ENCODE data around the gene SFXN5. TPM values are rescaled to one million over a fixed set of nuclear protein-coding genes. Genes with fewer than 3 reads are reported as not detected.

Gene SFXN5
- polyA plus RNA-seq, 3 donors = 5.9 to 28.6 (median 9.5) TPM

DNA sequence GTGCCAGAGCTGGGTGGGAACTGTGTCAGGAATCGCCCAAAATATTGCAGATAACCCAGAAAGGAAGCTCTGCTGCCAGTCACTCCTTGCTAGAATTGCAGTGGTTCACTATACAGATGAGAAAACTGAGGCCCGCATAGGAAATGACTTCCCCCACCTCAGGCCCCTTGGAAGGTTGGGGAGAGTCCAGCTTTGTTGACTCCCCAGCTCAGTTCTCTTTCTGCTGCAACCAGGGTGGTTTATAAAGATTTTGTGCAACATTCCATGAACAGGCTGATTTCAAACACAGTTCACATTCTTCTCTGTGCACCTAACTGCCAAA, 173.0 kb downstream of the SFXN5 start:
- no peaks in the 10 kb centered on the region for H3K36me3 ChIP-seq (replicated peaks in 1 of 2; ENCODE audit: control insufficient read depth in 1 of 2, insufficient read depth in 2 of 2, low read length in 2 of 2)

DNA sequence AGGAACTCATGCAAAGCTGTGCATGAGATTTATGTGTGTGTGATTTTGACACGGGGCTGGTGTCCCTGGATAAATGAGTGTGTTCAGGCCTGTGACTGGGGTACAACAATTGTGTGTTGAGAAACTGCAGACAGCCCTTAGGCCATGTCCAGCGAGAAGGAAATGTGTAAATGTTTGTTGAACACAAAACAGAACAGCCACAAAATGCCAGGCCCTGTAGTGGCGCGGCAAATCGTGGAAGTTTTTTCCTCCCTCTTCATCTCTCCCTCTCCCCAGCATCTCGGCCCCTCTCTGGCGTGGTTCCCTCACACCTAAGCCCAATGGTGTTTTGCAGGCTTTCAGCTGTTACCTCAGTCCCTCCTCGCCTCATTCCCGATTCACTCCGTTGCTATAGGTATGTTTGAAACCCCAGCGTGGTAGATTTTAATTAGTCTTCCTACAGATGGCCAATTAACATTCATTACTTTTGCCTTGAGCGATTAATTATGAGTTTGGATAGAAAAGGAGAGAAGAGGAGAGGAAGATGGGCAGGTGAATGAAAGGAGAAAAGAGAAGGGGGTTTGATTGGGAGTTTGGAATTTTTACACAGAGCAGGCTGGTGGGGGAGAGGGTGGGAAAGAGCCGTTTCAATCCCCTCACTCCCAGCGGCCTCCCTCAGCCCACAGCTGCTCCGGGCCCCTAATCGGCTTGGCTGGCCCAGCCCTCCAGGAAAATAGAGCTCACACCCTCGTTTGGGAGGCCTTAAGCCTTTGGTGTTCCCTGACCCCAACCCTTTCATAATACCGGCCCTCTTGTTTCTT, 173.5 kb downstream of the SFXN5 start:
- Histone ChIP-seq H3K9me3 (replicated peaks in 1 of 2; ENCODE audit: control insufficient read depth in 1 of 2, insufficient read depth in 1 of 2, low read length in 2 of 2) (no peaks in the 10 kb centered on the region), H3K9ac (ENCODE audit: insufficient read depth, low read length, poor library complexity, severe bottlenecking) (no peak overlapping the region), H3K79me2 (ENCODE audit: insufficient read depth, low read length) (no peaks in the 10 kb centered on the region), H4K20me1 (ENCODE audit: insufficient read depth, low read length) (no peaks in the 10 kb centered on the region), H3K36me3 (replicated peaks in 1 of 2; ENCODE audit: control insufficient read depth in 1 of 2, insufficient read depth in 2 of 2, low read length in 2 of 2) (no peaks in the 10 kb centered on the region), H3K4me3 (replicated peaks in 1 of 3; ENCODE audit: low read depth in 2 of 3, low read length in 3 of 3) (no peak overlapping the region), H3K27me3 (ENCODE audit: control insufficient read depth in 2 of 2, insufficient read depth in 2 of 2, low read length in 2 of 2) (peaks cover 19 to 61% of the 10 kb centered on the region in 2 donors), H2AFZ (ENCODE audit: insufficient read depth, low read depth, low read length, poor library complexity, severe bottlenecking) (no peak overlapping the region), H3K4me2 (replicated peaks; ENCODE audit: extremely low read depth, low read length, poor library complexity, severe bottlenecking) (no peak overlapping the region), H3K27ac (ENCODE audit: low read depth in 1 of 2, low read length in 2 of 2) (no peak overlapping the region), H3K4me1 (ENCODE audit: control insufficient read depth in 1 of 2, insufficient read depth in 2 of 2, low read length in 2 of 2) (no peaks in the 10 kb centered on the region)
- Mint-ChIP-seq H3K4me1 (peaks cover 9% of the 10 kb centered on the region), H3K27me3 (ENCODE audit: low read depth in 3 of 3) (peaks cover 64 to 79% (median 74%) of the 10 kb centered on the region in 3 donors), H3K27ac (no peak overlapping the region), H3K36me3 (no peaks in the 10 kb centered on the region), H3K4me3 (no peak overlapping the region), H3K9me3 (peaks cover 0 to 2% (median 0%) of the 10 kb centered on the region in 7 donors)
- no peak for DNase-seq
- intact Hi-C loops (cut with micrococcal nuclease) = no loop called here
- WGBS (ENCODE audit: insufficient coverage) = 77% methylated on average over 7 of the region's 18 CpGs
- TF ChIP-seq, protein P1, sequence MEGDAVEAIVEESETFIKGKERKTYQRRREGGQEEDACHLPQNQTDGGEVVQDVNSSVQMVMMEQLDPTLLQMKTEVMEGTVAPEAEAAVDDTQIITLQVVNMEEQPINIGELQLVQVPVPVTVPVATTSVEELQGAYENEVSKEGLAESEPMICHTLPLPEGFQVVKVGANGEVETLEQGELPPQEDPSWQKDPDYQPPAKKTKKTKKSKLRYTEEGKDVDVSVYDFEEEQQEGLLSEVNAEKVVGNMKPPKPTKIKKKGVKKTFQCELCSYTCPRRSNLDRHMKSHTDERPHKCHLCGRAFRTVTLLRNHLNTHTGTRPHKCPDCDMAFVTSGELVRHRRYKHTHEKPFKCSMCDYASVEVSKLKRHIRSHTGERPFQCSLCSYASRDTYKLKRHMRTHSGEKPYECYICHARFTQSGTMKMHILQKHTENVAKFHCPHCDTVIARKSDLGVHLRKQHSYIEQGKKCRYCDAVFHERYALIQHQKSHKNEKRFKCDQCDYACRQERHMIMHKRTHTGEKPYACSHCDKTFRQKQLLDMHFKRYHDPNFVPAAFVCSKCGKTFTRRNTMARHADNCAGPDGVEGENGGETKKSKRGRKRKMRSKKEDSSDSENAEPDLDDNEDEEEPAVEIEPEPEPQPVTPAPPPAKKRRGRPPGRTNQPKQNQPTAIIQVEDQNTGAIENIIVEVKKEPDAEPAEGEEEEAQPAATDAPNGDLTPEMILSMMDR (IDR thresholded peaks at IDR 0.05) = no peak

More for the DNA sequence above, 173.0 kb downstream of the SFXN5 start:
- DNase-seq = no peak
- peaks cover 64 to 78% (median 77%) of the 10 kb centered on the region in 3 donors for H3K27me3 Mint-ChIP-seq (ENCODE audit: low read depth in 3 of 3)
- no peak overlapping the region for H3K27ac Mint-ChIP-seq
- Histone ChIP-seq H2AFZ (ENCODE audit: insufficient read depth, low read depth, low read length, poor library complexity, severe bottlenecking) (no peak overlapping the region), H3K79me2 (ENCODE audit: insufficient read depth, low read length) (no peaks in the 10 kb centered on the region), H3K4me2 (replicated peaks; ENCODE audit: extremely low read depth, low read length, poor library complexity, severe bottlenecking) (no peak overlapping the region), H3K27ac (ENCODE audit: low read depth in 1 of 2, low read length in 2 of 2) (no peak overlapping the region), H3K9ac (ENCODE audit: insufficient read depth, low read length, poor library complexity, severe bottlenecking) (no peak overlapping the region), H3K27me3 (ENCODE audit: control insufficient read depth in 2 of 2, insufficient read depth in 2 of 2, low read length in 2 of 2) (peaks cover 24 to 66% of the 10 kb centered on the region in 2 donors), H3K4me1 (ENCODE audit: control insufficient read depth in 1 of 2, insufficient read depth in 2 of 2, low read length in 2 of 2) (no peaks in the 10 kb centered on the region), H3K4me3 (replicated peaks in 1 of 3; ENCODE audit: low read depth in 2 of 3, low read length in 3 of 3) (no peak overlapping the region), H3K9me3 (replicated peaks in 1 of 2; ENCODE audit: control insufficient read depth in 1 of 2, insufficient read depth in 1 of 2, low read length in 2 of 2) (no peaks in the 10 kb centered on the region), H4K20me1 (ENCODE audit: insufficient read depth, low read length) (no peaks in the 10 kb centered on the region)
- H3K9me3 Mint-ChIP-seq = peaks cover 0 to 2% (median 0%) of the 10 kb centered on the region in 7 donors
- H3K4me1 Mint-ChIP-seq = peaks cover 5% of the 10 kb centered on the region
- TF ChIP-seq, protein P1 (IDR thresholded peaks at IDR 0.05) = no peak
- WGBS (ENCODE audit: insufficient coverage) = 100% methylated on average over 1 of the region's 2 CpGs
- H3K4me3 Mint-ChIP-seq = no peak overlapping the region
- H3K36me3 Mint-ChIP-seq = no peaks in the 10 kb centered on the region
- intact Hi-C loops (cut with micrococcal nuclease) = no loop called here
